Skeletal muscle cell (primary cell): ENCODE results near the gene ADARB2.

Source experiments
- DNase-seq: peaks from one replicate; pipeline ENCODE4 v3.0.0-alpha.2; 2010; ENCODE audit warnings: low read depth
- H3K4me3 ChIP-seq: 2 replicates; pipeline ENCODE4 v1.5.1; 2011; ENCODE audit warnings: low read depth, mild to moderate bottlenecking, control low read depth, low read length, moderate library complexity

Gene ADARB2

GRCh38 chr10:1308962-1309616, 428.2 kb downstream of the ADARB2 start:
- no peak for DNase-seq

GRCh38 chr10:1308173-1308961, 429.0 kb downstream of the ADARB2 start:
- no peak for DNase-seq
- H3K4me3 ChIP-seq: no peak overlapping the region

More at GRCh38 chr10:1308962-1309616, 428.2 kb downstream of the ADARB2 start:
- no peak overlapping the region for H3K4me3 ChIP-seq

GRCh38 chr10:1301143-1301542, 436.2 kb downstream of the ADARB2 start:
- H3K4me3 ChIP-seq: no peak overlapping the region

GRCh38 chr10:1300218-1300617, 437.1 kb downstream of the ADARB2 start:
- H3K4me3 ChIP-seq: no peak overlapping the region
- no peak for DNase-seq

More at GRCh38 chr10:1301143-1301542, 436.2 kb downstream of the ADARB2 start:
- DNase-seq: no peak

GRCh38 chr10:1299041-1299726, 438.1 kb downstream of the ADARB2 start:
- H3K4me3 ChIP-seq: no peak overlapping the region
- no peak for DNase-seq

GRCh38 chr10:1297566-1298301, 439.6 kb downstream of the ADARB2 start:
- DNase-seq: no peak
- H3K4me3 ChIP-seq: no peak overlapping the region

- DNase-seq: no peak
- no peak overlapping the region for H3K4me3 ChIP-seq
Observed at GRCh38 chr10:1295756-1296480, 441.4 kb downstream of the ADARB2 start.

GRCh38 chr10:1294748-1295147, 442.6 kb downstream of the ADARB2 start:
- no peak for DNase-seq

GRCh38 chr10:1293636-1294435, 443.5 kb downstream of the ADARB2 start:
- DNase-seq: no peak

More at GRCh38 chr10:1294748-1295147, 442.6 kb downstream of the ADARB2 start:
- H3K4me3 ChIP-seq: no peak overlapping the region

GRCh38 chr10:1293157-1293556, 444.2 kb downstream of the ADARB2 start:
- no peak overlapping the region for H3K4me3 ChIP-seq
- DNase-seq: no peak

More at GRCh38 chr10:1293636-1294435, 443.5 kb downstream of the ADARB2 start:
- no peak overlapping the region for H3K4me3 ChIP-seq

GRCh38 chr10:1292611-1293031, 444.7 kb downstream of the ADARB2 start:
- DNase-seq: no peak
- H3K4me3 ChIP-seq: no peak overlapping the region

- no peak for DNase-seq
- H3K4me3 ChIP-seq: no peak overlapping the region
Observed at GRCh38 chr10:1291178-1292090, 445.9 kb downstream of the ADARB2 start.

- no peak overlapping the region for H3K4me3 ChIP-seq
- DNase-seq: no peak
Observed at GRCh38 chr10:1290071-1290471, 447.3 kb downstream of the ADARB2 start.

- H3K4me3 ChIP-seq: no peak overlapping the region
- no peak for DNase-seq
Observed at GRCh38 chr10:1289591-1289990, 447.7 kb downstream of the ADARB2 start.

GRCh38 chr10:1287971-1288401, 449.3 kb downstream of the ADARB2 start:
- H3K4me3 ChIP-seq: no peak overlapping the region
- no peak for DNase-seq

GRCh38 chr10:1287487-1287886, 449.8 kb downstream of the ADARB2 start:
- DNase-seq: no peak
- no peak overlapping the region for H3K4me3 ChIP-seq

- no peak for DNase-seq
- no peak overlapping the region for H3K4me3 ChIP-seq
Observed at GRCh38 chr10:1284076-1284475, 453.2 kb downstream of the ADARB2 start.
